ENCODE data around the gene SDCCAG8. TPM values are rescaled to one million over a fixed set of nuclear protein-coding genes. Genes with fewer than 3 reads are reported as not detected.

The SDCCAG8 gene
- total RNA-seq, 1 experiment from 2014 or later, result 10.0 TPM

- TF ChIP-seq CTCF (conservative IDR thresholded peaks at IDR 0.05), result no peak
Measured at GRCh38 chr1:243332440-243332839, 76.6 kb downstream of the SDCCAG8 start.

More at GRCh38 chr1:243332440-243332839, 76.6 kb downstream of the SDCCAG8 start:
- H3K27me3 ChIP-seq (ENCODE audit: insufficient read depth, low read length), result no peaks in the 10 kb centered on the region
- no peak overlapping the region for H2BK20ac ChIP-seq (ENCODE audit: low read depth, low read length, poor library complexity, severe bottlenecking)
- no peaks in the 10 kb centered on the region for H3K9me3 ChIP-seq (ENCODE audit: control insufficient read depth, low read depth, low read length)
- no peak overlapping the region for H2AFZ ChIP-seq (ENCODE audit: low read length)
- no peak overlapping the region for H3K9ac ChIP-seq (ENCODE audit: extremely low read depth, insufficient read length, low read length)
- H3K27me3 Mint-ChIP-seq (ENCODE audit: low read depth), result no peaks in the 10 kb centered on the region
- H2BK15ac ChIP-seq (ENCODE audit: low read depth, low read length), result no peak overlapping the region
- H4K91ac ChIP-seq (ENCODE audit: insufficient read length, low read depth, low read length), result no peak overlapping the region
- no peak overlapping the region for H3K4ac ChIP-seq (ENCODE audit: low read depth, low read length)
- H4K5ac ChIP-seq (ENCODE audit: insufficient read length, low read depth, low read length), result no peak overlapping the region
- no peak overlapping the region for H4K8ac ChIP-seq (replicated peaks; ENCODE audit: insufficient read length, low read depth, low read length)
- no peak overlapping the region for H2AK5ac ChIP-seq (ENCODE audit: insufficient read length, low read length)
- no peak overlapping the region for H3K14ac ChIP-seq (ENCODE audit: insufficient read depth, low read length)
- H2BK12ac ChIP-seq (ENCODE audit: insufficient read length, low read depth, low read length), result no peak overlapping the region
- H2BK120ac ChIP-seq (ENCODE audit: low read depth, low read length, poor library complexity, severe bottlenecking), result no peak overlapping the region
- H3K9me3 Mint-ChIP-seq, result no peaks in the 10 kb centered on the region
- DNase-seq, result no peak
- no peak overlapping the region for H3T11ph ChIP-seq (ENCODE audit: low read length)
- no peak overlapping the region for H3K56ac ChIP-seq (ENCODE audit: insufficient read length, low read depth, low read length)
- no peaks in the 10 kb centered on the region for H3K23me2 ChIP-seq (ENCODE audit: insufficient read length, low read depth, low read length, poor library complexity, severe bottlenecking)
- no peaks in the 10 kb centered on the region for H3K79me2 ChIP-seq (ENCODE audit: insufficient read depth, low read length)
- WGBS (ENCODE audit: extremely low coverage, insufficient read length, low lambda C conversion rate), result no CpG with 5 or more reads among the region's 18 CpGs
- no peaks in the 10 kb centered on the region for H3K79me1 ChIP-seq (ENCODE audit: insufficient read depth, low read depth, low read length, poor library complexity, severe bottlenecking)
- H3K4me2 ChIP-seq (ENCODE audit: insufficient read depth, insufficient read length, low read length), result no peak overlapping the region
- no peak overlapping the region for H3K18ac ChIP-seq (ENCODE audit: insufficient read length, low read depth, low read length)
- H3K4me3 Mint-ChIP-seq, result no peak overlapping the region
- H3K4me1 Mint-ChIP-seq, result peaks cover 3 to 4% of the 10 kb centered on the region in 2 experiments; a peak in 3 of 4 replicates
- no peak overlapping the region for H3K23ac ChIP-seq (ENCODE audit: insufficient read length, low read depth, low read length)
- H2BK5ac ChIP-seq (ENCODE audit: insufficient read length, low read length), result no peak overlapping the region
- H3K27ac Mint-ChIP-seq, result no peak overlapping the region
- no peaks in the 10 kb centered on the region for H3K4me1 ChIP-seq (ENCODE audit: insufficient read depth, low read length)
- no peaks in the 10 kb centered on the region for H4K20me1 ChIP-seq (ENCODE audit: control insufficient read depth, insufficient read depth, insufficient read length)
- peaks cover 0 to 3% (median 0%) of the 10 kb centered on the region in 3 experiments; a peak in 1 of 7 replicates for H3K36me3 Mint-ChIP-seq (ENCODE audit: insufficient read depth in 1 of 3, low read depth in 3 of 3)
- no peak overlapping the region for H3K27ac ChIP-seq (ENCODE audit: insufficient read length, low read depth, low read length)
